ENCODE results near the gene MAPRE2. TPM values are rescaled to one million over a fixed set of nuclear protein-coding genes. Genes with fewer than 3 reads are reported as not detected.
A peak's percentile ranks its signal among the peaks of the same experiment; 100 is the strongest.

Gene MAPRE2
- total and polyA plus RNA-seq, 4 donors, result 12.5 to 57.8 (median 19.8) TPM

DNA sequence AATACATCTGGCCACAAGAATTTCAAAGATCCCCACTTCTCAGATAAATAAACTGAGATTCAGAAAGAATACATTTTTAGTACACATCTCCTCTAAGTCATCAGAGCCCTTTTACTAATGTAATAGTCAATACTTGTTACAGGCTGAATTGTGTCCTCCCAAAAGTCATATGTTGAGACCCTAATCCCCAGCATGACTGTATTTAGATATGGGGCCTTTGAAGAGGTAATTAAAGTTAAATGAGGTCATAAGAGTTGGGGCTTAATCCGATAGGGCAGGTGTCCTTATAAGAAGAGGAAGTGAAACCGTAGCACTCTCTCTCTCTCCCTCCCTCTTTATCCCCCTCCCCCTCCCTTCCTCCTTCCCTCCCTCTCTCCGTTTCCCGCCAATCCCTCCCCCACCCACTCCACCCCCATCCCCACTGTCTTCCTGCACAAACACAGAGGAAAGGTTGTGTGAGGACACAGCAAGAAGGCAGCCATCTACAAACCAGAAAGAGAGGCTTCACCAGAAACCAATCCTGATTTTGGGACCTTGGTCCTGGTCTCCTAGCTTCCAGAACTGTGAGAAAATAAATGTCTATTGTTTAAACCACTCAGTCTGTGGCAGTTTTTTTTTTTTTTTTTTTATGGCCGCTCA is 133.0 kb downstream of the MAPRE2 start:
- TF ChIP-seq, protein P1, sequence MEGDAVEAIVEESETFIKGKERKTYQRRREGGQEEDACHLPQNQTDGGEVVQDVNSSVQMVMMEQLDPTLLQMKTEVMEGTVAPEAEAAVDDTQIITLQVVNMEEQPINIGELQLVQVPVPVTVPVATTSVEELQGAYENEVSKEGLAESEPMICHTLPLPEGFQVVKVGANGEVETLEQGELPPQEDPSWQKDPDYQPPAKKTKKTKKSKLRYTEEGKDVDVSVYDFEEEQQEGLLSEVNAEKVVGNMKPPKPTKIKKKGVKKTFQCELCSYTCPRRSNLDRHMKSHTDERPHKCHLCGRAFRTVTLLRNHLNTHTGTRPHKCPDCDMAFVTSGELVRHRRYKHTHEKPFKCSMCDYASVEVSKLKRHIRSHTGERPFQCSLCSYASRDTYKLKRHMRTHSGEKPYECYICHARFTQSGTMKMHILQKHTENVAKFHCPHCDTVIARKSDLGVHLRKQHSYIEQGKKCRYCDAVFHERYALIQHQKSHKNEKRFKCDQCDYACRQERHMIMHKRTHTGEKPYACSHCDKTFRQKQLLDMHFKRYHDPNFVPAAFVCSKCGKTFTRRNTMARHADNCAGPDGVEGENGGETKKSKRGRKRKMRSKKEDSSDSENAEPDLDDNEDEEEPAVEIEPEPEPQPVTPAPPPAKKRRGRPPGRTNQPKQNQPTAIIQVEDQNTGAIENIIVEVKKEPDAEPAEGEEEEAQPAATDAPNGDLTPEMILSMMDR (IDR thresholded peaks at IDR 0.05; ENCODE audit: control extremely low read depth, extremely low read depth), result no peak
- no peak overlapping the region for H3K4me3 ChIP-seq
- no peaks in the 10 kb centered on the region for H3K27me3 ChIP-seq (ENCODE audit: control insufficient read depth in 3 of 3, insufficient read depth in 3 of 3, low read length in 2 of 3)
- H3K4me1 ChIP-seq (ENCODE audit: control insufficient read depth in 5 of 5, insufficient read depth in 5 of 5, low read length in 5 of 5), result peaks cover 0 to 7% (median 2%) of the 10 kb centered on the region in 5 donors
- ATAC-seq (ENCODE audit: insufficient read depth, low FRiP score), result no peak
- H3K9ac ChIP-seq (ENCODE audit: insufficient read depth in 1 of 2, low read length in 2 of 2), result no peak overlapping the region
- WGBS, 2 donors, result 21% methylated on average over 5 of the region's 5 CpGs
- H3K9me3 ChIP-seq (ENCODE audit: control insufficient read depth in 4 of 4, insufficient read depth in 3 of 4, low read length in 3 of 4), result peaks cover 0 to 3% (median 0%) of the 10 kb centered on the region in 4 donors
- no peak overlapping the region for H3K27ac ChIP-seq (ENCODE audit: low read depth in 1 of 2, low read length in 1 of 2)
- DNase-seq, result peak in 1 of 3 donors; percentile 29
- H3K36me3 ChIP-seq (ENCODE audit: control insufficient read depth in 4 of 4, insufficient read depth in 4 of 4, low read length in 4 of 4), result no peaks in the 10 kb centered on the region

DNA sequence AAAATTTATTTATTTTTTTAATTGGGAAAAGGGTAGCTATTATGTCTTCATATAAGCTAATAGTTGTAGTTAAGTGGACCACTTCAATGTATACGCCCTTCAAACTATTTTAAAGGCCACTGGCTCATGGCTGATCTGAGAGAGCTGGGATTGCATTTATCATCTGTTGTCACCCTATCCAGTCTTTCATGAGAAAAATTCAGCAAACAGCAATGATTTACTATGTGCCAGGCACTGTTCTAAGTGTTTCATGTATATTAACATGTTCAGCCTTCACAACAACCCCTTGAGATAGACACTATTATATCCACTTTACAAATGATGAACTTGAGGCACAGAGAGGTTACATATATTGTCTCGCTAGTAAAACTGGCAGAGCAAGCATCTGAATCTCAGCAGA is 133.5 kb downstream of the MAPRE2 start:
- no peak overlapping the region for H3K9ac ChIP-seq (ENCODE audit: insufficient read depth in 1 of 2, low read length in 2 of 2)

DNA sequence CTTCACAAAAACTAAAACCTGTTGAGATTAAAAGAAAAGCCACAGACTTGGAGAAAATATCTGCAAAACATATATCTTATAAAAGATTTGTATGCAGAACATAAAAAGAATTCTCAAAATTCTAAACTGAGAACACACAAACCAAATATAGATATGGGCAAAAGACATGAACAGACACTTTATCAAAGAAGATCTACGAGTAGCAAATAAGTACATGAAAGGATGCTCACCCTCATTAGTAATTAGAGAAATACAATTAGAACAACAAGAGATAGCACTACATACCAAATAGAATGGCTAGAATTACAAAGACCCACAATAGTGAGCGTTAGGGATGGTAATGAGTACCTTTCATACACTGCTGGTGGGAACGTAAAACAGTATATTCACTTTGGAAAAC is 135.7 kb downstream of the MAPRE2 start:
- peaks cover 0 to 3% (median 0%) of the 10 kb centered on the region in 4 donors for H3K9me3 ChIP-seq (ENCODE audit: control insufficient read depth in 4 of 4, insufficient read depth in 3 of 4, low read length in 3 of 4)
- peaks cover 0 to 7% (median 0%) of the 10 kb centered on the region in 5 donors for H3K4me1 ChIP-seq (ENCODE audit: control insufficient read depth in 5 of 5, insufficient read depth in 5 of 5, low read length in 5 of 5)
- no peak overlapping the region for H3K27ac ChIP-seq (ENCODE audit: low read depth in 1 of 2, low read length in 1 of 2)
- TF ChIP-seq, protein P1 (IDR thresholded peaks at IDR 0.05; ENCODE audit: control extremely low read depth, extremely low read depth), result no peak
- H3K27me3 ChIP-seq (ENCODE audit: control insufficient read depth in 3 of 3, insufficient read depth in 3 of 3, low read length in 2 of 3), result no peaks in the 10 kb centered on the region
- no peak for DNase-seq
- WGBS, 2 donors, result 95 to 97% methylated on average over 3 of the region's 3 CpGs
- H3K36me3 ChIP-seq (ENCODE audit: control insufficient read depth in 4 of 4, insufficient read depth in 4 of 4, low read length in 4 of 4), result no peaks in the 10 kb centered on the region
- no peak overlapping the region for H3K9ac ChIP-seq (ENCODE audit: insufficient read depth in 1 of 2, low read length in 2 of 2)
- ATAC-seq (ENCODE audit: insufficient read depth, low FRiP score), result no peak
- no peak overlapping the region for H3K4me3 ChIP-seq

More for the DNA sequence above, 133.5 kb downstream of the MAPRE2 start:
- H3K36me3 ChIP-seq (ENCODE audit: control insufficient read depth in 4 of 4, insufficient read depth in 4 of 4, low read length in 4 of 4), result no peaks in the 10 kb centered on the region
- TF ChIP-seq, protein P1 (IDR thresholded peaks at IDR 0.05; ENCODE audit: control extremely low read depth, extremely low read depth), result no peak
- H3K4me3 ChIP-seq, result no peak overlapping the region
- peaks cover 0 to 3% (median 0%) of the 10 kb centered on the region in 4 donors for H3K9me3 ChIP-seq (ENCODE audit: control insufficient read depth in 4 of 4, insufficient read depth in 3 of 4, low read length in 3 of 4)
- no peak for DNase-seq
- H3K27me3 ChIP-seq (ENCODE audit: control insufficient read depth in 3 of 3, insufficient read depth in 3 of 3, low read length in 2 of 3), result no peaks in the 10 kb centered on the region
- H3K4me1 ChIP-seq (ENCODE audit: control insufficient read depth in 5 of 5, insufficient read depth in 5 of 5, low read length in 5 of 5), result peaks cover 0 to 7% (median 2%) of the 10 kb centered on the region in 5 donors
- no peak overlapping the region for H3K27ac ChIP-seq (ENCODE audit: low read depth in 1 of 2, low read length in 1 of 2)
- ATAC-seq (ENCODE audit: insufficient read depth, low FRiP score), result no peak
- WGBS, 2 donors, result 91 to 96% methylated on average over 2 of the region's 2 CpGs
